Spleen (tissue), 11 donors: Measurements from ENCODE around the gene ISG20. TPM values are rescaled to one million over a fixed set of nuclear protein-coding genes. Genes with fewer than 3 reads are reported as not detected.

Source experiments
- DNase-seq: peaks from one replicate; pipeline ENCODE4 v3.0.0-alpha.2; 2020
- H3K27ac ChIP-seq, 8 donors: fragments of 200-600 bp; sonication (generic) in 7 of 8; 1 replicate in 4 of 8; 2 replicates in 4 of 8; pipeline versions ENCODE4 v1.5.0 to v1.8.0; 2016 to 2021; ENCODE audit warnings: inconsistent platforms in 4 of 8, mild to moderate bottlenecking in 4 of 8, moderate library complexity in 1 of 8
- H3K27me3 ChIP-seq, 7 donors: fragments of 200-600 bp; sonication (generic) in 6 of 7; replicated peaks in 1 of 7; 1 replicate in 4 of 7; 2 replicates in 3 of 7; pipeline versions ENCODE4 v1.5.0 to v1.8.0; 2016 to 2021; ENCODE audit warnings: inconsistent platforms in 3 of 7, mild to moderate bottlenecking in 1 of 7
- H3K36me3 ChIP-seq, 6 donors: fragments of 200-600 bp; sonication (generic) in 5 of 6; 1 replicate in 4 of 6; 2 replicates in 2 of 6; pipeline versions ENCODE4 v1.5.0 to v1.8.0; 2016 to 2021; ENCODE audit warnings: inconsistent platforms in 2 of 6
- H3K4me1 ChIP-seq, 6 donors: fragments of 200-600 bp; sonication (generic) in 5 of 6; 1 replicate in 3 of 6; 2 replicates in 3 of 6; pipeline versions ENCODE4 v1.5.0 to v1.8.0; 2016 to 2021; ENCODE audit warnings: inconsistent platforms in 3 of 6
- H3K4me3 ChIP-seq, 8 donors: fragments of 200-600 bp; sonication (generic) in 7 of 8; 1 replicate in 4 of 8; 2 replicates in 4 of 8; pipeline versions ENCODE4 v1.5.0 to v1.8.0; 2016 to 2021; ENCODE audit warnings: inconsistent platforms in 4 of 8, mild to moderate bottlenecking in 4 of 8, moderate library complexity in 2 of 8
- H3K9me3 ChIP-seq, 8 donors: fragments of 200-600 bp; sonication (generic) in 7 of 8; 1 replicate in 4 of 8; 2 replicates in 4 of 8; pipeline versions ENCODE4 v1.5.0 to v1.8.0; 2016 to 2021; ENCODE audit warnings: inconsistent platforms in 4 of 8
- POLR2A ChIP-seq, 3 donors: fragments of 450-650 bp; IDR thresholded peaks; one replicate each; pipeline ENCODE4 v1.5.1; 2017; ENCODE audit warnings: antibody characterized with exemption in 3 of 3, mild to moderate bottlenecking in 1 of 3
- POLR2AphosphoS5 ChIP-seq, 3 donors: sonication (generic); formaldehyde crosslinking; IDR thresholded peaks; one replicate each; pipeline ENCODE4 v1.5.1; 2017; ENCODE audit warnings: antibody characterized with exemption in 3 of 3
- WGBS, 5 donors: extraction: QIAGEN DNeasy Blood & Tissue Kit in 3 of 5; methylation state at CpG; one replicate each; pipeline versions ENCODE4 v1.1.5 to v1.1.7; 2013 to 2018; 5-methylcytosine and 5-hydroxymethylcytosine counted together
- intact Hi-C: fragments of 100-400 bp; cut with DNase I; formaldehyde crosslinking; loops from one replicate; pipeline ENCODE4 v1.15.0; 2023; ENCODE audit warnings: low total_unique reads
- polyA plus RNA-seq, 3 donors: library from polyadenylated mRNA; stranded (reverse); fragments of 200-250 nt; gene quantifications; one replicate each; pipeline ENCODE4 v1.2.1, GENCODE V29; 2013
- total RNA-seq, 7 donors: library from RNA; depleted of rRNA in 3 of 7; stranded (reverse); fragments of >200 nt in 3 of 7; fragmentation: NEBNext Ultra II Directional in 4 of 7; extraction: Animal tissue kit (Norgen Biotek cat#: 25700) in 4 of 7; gene quantifications; one replicate each; pipeline versions ENCODE4 v1.1.0 to v1.2.1, GENCODE V29; 2016 to 2021
- TF ChIP-seq, protein P1 (sequence below), 11 experiments: fragments of 200-600 bp in 7 of 11; fragments of 450-650 bp in 4 of 11; sonication (generic) in 4 of 11; IDR thresholded peaks in 8 of 11; conservative IDR thresholded peaks in 3 of 11; 1 replicate in 7 of 11; 2 replicates in 4 of 11; pipeline versions ENCODE4 v1.4.0 to v1.8.0; 2016 to 2021; ENCODE audit warnings: antibody characterized with exemption in 11 of 11, inconsistent platforms in 4 of 11, mild to moderate bottlenecking in 1 of 11
- donor health status: healthy with polysubstance abuse.
- donor health status: DM: no; HTN: no; CAD: no; lungs with moderate emphysema.
- donor health status: DM: no; HTN: no; CAD: no.
- donor health status: Bipolar disorder and iron deficiency.
- donor health status: healthy.
- donor health status: DM: no; HTN: no; CAD: no.
- donor health status: DM: yes; HTN: yes; CAD: no.

The ISG20 gene
- total and polyA plus RNA-seq, 10 donors = 70.5 to 365 (median 142) TPM

GRCh38 chr15:88607951-88608350 is 30.9 kb upstream of the ISG20 start:
- TF ChIP-seq, protein P1, sequence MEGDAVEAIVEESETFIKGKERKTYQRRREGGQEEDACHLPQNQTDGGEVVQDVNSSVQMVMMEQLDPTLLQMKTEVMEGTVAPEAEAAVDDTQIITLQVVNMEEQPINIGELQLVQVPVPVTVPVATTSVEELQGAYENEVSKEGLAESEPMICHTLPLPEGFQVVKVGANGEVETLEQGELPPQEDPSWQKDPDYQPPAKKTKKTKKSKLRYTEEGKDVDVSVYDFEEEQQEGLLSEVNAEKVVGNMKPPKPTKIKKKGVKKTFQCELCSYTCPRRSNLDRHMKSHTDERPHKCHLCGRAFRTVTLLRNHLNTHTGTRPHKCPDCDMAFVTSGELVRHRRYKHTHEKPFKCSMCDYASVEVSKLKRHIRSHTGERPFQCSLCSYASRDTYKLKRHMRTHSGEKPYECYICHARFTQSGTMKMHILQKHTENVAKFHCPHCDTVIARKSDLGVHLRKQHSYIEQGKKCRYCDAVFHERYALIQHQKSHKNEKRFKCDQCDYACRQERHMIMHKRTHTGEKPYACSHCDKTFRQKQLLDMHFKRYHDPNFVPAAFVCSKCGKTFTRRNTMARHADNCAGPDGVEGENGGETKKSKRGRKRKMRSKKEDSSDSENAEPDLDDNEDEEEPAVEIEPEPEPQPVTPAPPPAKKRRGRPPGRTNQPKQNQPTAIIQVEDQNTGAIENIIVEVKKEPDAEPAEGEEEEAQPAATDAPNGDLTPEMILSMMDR (IDR thresholded peaks at IDR 0.05 in 8 of 11, conservative IDR thresholded peaks at IDR 0.05 in 3 of 11) = no peak
- WGBS, 5 donors = 83 to 93% (median 90%) methylated on average over 1 of the region's 1 CpG
- Histone ChIP-seq H3K27me3 (peaks cover 11 to 75% (median 42%) of the 10 kb centered on the region in 7 donors), H3K36me3 (no peaks in the 10 kb centered on the region), H3K4me1 (peaks cover 7 to 25% (median 18%) of the 10 kb centered on the region in 6 donors), H3K9me3 (no peaks in the 10 kb centered on the region), H3K4me3 (no peak overlapping the region), H3K27ac (no peak overlapping the region)
- intact Hi-C loops = no loop called here
- DNase-seq = no peak

- no peak overlapping the region for H3K27ac ChIP-seq
- WGBS, 5 donors = 57 to 65% (median 58%) methylated on average over 4 of the region's 4 CpGs
- H3K4me1 ChIP-seq = peaks cover 7 to 31% (median 18%) of the 10 kb centered on the region in 6 donors
- intact Hi-C loops = no loop called here
- TF ChIP-seq POLR2AphosphoS5 (IDR thresholded peaks at IDR 0.05) (no peak), POLR2A (IDR thresholded peaks at IDR 0.05) (no peak)
- TF ChIP-seq, protein P1 (IDR thresholded peaks at IDR 0.05 in 8 of 11, conservative IDR thresholded peaks at IDR 0.05 in 3 of 11) = no peak
- peaks cover 11 to 68% (median 39%) of the 10 kb centered on the region in 7 donors for H3K27me3 ChIP-seq
- no peak overlapping the region for H3K4me3 ChIP-seq
- H3K9me3 ChIP-seq = no peaks in the 10 kb centered on the region
- DNase-seq = no peak
- no peaks in the 10 kb centered on the region for H3K36me3 ChIP-seq
Measured at GRCh38 chr15:88608607-88609181, 30.1 kb upstream of the ISG20 start.

DNA sequence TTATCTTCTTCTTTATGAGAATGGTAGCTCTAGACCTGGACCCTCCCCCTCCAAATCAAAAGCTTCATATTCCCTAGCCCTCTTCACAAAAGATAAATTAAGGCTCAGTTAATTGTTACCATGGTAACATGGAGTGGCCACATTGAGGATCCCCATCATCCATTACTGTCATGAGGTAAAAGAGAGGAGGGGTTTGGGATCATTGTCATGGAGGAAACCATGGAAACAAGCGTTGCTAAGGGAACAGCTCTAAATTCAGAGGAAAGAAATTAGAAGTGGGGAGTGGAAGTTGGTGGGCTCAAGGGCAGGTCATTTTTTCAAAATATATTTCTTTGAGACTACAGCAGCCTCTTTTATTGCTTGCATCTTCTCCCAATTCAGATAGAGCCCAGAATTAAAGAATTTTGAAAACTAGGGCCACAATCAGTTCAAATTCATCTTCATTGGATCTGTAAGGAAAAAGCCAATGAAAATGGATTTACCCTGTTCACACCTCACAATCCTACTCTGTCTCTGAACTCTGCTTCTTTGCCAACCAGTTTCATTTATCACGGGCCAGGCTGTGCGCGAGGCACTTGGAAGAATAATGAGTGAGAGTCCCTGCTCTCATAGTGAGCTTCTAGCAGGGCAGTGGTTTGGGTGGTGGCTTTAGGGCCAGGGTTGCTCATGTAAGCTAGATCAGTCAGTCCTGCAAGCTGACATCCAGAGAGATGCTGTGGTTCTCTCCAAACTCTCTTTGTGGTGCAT is 29.3 kb upstream of the ISG20 start:
- no peak for TF ChIP-seq POLR2A (IDR thresholded peaks at IDR 0.05)
- TF ChIP-seq, protein P1 (IDR thresholded peaks at IDR 0.05 in 8 of 11, conservative IDR thresholded peaks at IDR 0.05 in 3 of 11) = no peak
- no peak for TF ChIP-seq POLR2AphosphoS5 (IDR thresholded peaks at IDR 0.05)
- Histone ChIP-seq H3K36me3 (no peaks in the 10 kb centered on the region), H3K4me1 (peaks cover 7 to 27% (median 14%) of the 10 kb centered on the region in 6 donors), H3K4me3 (no peak overlapping the region), H3K9me3 (no peaks in the 10 kb centered on the region), H3K27me3 (peaks cover 7 to 60% (median 31%) of the 10 kb centered on the region in 7 donors), H3K27ac (no peak overlapping the region)
- DNase-seq = no peak
- WGBS, 5 donors = 80 to 95% (median 88%) methylated on average over 4 of the region's 4 CpGs
- intact Hi-C loops = no loop called here

GRCh38 chr15:88610701-88611231 is 28.1 kb upstream of the ISG20 start:
- TF ChIP-seq POLR2AphosphoS5 (IDR thresholded peaks at IDR 0.05) = no peak
- TF ChIP-seq, protein P1 (IDR thresholded peaks at IDR 0.05 in 8 of 11, conservative IDR thresholded peaks at IDR 0.05 in 3 of 11) = no peak
- H3K4me1 ChIP-seq = peaks cover 0 to 14% (median 1%) of the 10 kb centered on the region in 6 donors
- intact Hi-C loops = no loop called here
- H3K36me3 ChIP-seq = no peaks in the 10 kb centered on the region
- H3K27me3 ChIP-seq = peaks cover 4 to 47% (median 18%) of the 10 kb centered on the region in 7 donors
- H3K27ac ChIP-seq = no peak overlapping the region
- no peak overlapping the region for H3K4me3 ChIP-seq
- H3K9me3 ChIP-seq = no peaks in the 10 kb centered on the region
- DNase-seq = no peak
- WGBS, 5 donors = 21 to 29% (median 27%) methylated on average over 4 of the region's 4 CpGs
